ENCODE results near the gene LDB2.

- TF ChIP-seq CTCF (IDR thresholded peaks at IDR 0.05; ENCODE audit: low read depth, low read length) = no peak
- no peak for TF ChIP-seq POLR2A (IDR thresholded peaks at IDR 0.05; ENCODE audit: extremely low read depth, insufficient read length)
Measured at GRCh38 chr4:16573739-16574138, 324.7 kb downstream of the LDB2 start.
